GM21367 (cell line): ENCODE data around the gene EIF5A.
"Not testable (repeated sequence)": the region's sequence is repeated elsewhere in the genome, so short reads cannot be mapped to it uniquely, and the experiment has no call there.

Experiments
- ATAC-seq: cut with Tn5 transposase; IDR thresholded peaks from one replicate; pipeline ENCODE4 v1.9.1; 2021; ENCODE audit not compliant: unreplicated experiment

Gene EIF5A

GRCh38 chr17:7329374-7329996 lies 22.1 kb downstream of the EIF5A start:
- peak; percentile 45 for ATAC-seq

- ATAC-seq: peak; percentile 28
Observed at GRCh38 chr17:7329997-7330637, 22.7 kb downstream of the EIF5A start.

DNA sequence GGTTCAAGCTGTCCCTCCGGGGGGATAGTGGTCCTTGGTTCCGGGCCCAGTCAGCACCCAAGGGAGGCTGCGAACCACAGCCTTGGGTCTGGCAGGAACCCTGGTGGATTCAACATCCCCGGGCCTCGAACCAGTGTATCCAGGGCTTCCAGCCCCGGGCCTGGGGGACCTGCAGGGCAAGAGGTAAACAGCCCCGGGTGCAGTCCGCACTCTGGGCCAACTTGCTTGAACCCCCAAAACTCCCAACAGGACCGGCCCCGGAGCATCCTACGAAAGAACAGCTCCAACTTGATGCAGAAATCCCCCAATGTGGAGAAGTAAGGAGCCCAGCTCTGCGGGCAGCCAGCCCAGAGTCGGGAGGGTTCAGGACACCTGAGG lies 23.2 kb downstream of the EIF5A start:
- ATAC-seq: no peak

- no peak for ATAC-seq
Observed at GRCh38 chr17:7332111-7332510, 24.7 kb downstream of the EIF5A start.

GRCh38 chr17:7332600-7333069 lies 25.2 kb downstream of the EIF5A start:
- ATAC-seq: not testable (repeated sequence)

DNA sequence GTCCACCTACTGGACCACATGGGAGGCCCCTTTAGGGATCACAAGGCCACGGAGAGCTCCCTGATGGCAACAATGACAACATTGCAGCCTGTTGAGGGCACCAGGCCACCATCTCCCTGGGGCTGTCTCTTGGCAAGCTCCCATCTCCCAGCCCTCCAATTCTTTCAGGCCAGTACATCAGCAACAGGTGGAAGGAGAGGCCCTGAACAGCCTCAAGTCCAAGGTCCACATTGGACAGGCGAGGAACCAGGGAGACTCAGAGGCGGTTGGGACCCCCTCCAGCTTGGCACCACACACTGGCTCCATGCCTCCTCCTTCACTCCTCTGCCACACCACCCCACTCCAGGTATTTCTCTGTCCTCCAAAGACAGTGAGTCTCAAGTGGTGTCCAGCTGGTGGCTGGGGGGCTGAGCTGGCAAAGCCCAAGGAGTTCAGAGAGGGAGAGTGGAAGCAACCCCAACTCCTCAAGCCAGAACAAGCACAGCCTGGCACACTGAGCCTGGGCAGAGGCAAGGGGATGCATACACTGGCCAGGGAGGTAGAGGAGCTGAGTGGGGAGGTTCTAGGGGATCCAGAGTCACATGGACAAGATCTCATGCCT lies 27.6 kb downstream of the EIF5A start:
- no peak for ATAC-seq

DNA sequence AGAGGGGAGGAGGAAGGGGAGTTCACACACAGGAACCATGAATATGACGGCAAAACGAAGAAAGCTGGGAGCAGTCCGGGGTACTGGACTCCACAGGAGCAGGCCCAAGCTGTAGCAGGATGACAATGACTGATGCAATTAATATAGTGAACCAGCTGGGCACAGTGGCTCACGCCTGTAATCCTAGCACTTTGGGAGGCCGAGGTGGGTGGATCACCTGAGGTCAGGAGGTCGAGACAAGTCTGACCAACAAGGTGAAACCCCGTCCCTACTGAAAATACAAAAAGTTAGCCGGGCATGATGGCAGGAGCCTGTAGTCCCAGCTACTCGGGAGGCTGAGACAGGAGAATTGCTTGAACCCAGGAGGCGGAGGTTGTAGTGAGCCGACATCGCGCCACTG lies 28.3 kb downstream of the EIF5A start:
- ATAC-seq: not testable (repeated sequence)

- no peak for ATAC-seq
Observed at GRCh38 chr17:7336240-7337175, 29.1 kb downstream of the EIF5A start, which contains the start of gene ACAP1. Gene ACAP1 (plus strand): TSS chr17:7336529. CDS start chr17:7336735, 206 bp downstream.

GRCh38 chr17:7337600-7337999 lies 30.2 kb downstream of the EIF5A start:
- not testable (repeated sequence) for ATAC-seq

GRCh38 chr17:7340179-7340578 lies 32.8 kb downstream of the EIF5A start:
- no peak for ATAC-seq

GRCh38 chr17:7341842-7342241 lies 34.4 kb downstream of the EIF5A start:
- ATAC-seq: no peak

DNA sequence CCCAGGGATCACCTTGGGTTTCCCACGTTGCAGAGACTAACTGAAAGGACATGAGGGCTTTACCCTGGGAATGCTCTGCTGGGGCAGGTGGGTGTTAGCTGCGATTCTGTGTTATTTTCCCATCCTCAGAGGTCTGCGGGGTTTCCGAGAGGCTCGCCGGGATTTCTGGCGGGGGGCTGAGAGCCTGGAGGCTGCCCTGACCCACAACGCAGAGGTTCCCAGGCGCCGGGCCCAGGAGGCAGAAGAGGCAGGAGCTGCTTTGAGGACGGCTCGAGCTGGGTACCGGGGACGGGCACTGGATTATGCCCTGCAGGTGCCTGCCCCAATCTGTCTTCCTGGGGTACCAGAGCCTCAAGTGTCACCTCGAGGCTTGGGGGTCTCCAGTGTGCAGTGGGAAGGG lies 35.8 kb downstream of the EIF5A start:
- no peak for ATAC-seq

- ATAC-seq: no peak
Observed at GRCh38 chr17:7346761-7347614, 39.6 kb downstream of the EIF5A start.

GRCh38 chr17:7347630-7348477 lies 40.4 kb downstream of the EIF5A start:
- ATAC-seq: no peak

DNA sequence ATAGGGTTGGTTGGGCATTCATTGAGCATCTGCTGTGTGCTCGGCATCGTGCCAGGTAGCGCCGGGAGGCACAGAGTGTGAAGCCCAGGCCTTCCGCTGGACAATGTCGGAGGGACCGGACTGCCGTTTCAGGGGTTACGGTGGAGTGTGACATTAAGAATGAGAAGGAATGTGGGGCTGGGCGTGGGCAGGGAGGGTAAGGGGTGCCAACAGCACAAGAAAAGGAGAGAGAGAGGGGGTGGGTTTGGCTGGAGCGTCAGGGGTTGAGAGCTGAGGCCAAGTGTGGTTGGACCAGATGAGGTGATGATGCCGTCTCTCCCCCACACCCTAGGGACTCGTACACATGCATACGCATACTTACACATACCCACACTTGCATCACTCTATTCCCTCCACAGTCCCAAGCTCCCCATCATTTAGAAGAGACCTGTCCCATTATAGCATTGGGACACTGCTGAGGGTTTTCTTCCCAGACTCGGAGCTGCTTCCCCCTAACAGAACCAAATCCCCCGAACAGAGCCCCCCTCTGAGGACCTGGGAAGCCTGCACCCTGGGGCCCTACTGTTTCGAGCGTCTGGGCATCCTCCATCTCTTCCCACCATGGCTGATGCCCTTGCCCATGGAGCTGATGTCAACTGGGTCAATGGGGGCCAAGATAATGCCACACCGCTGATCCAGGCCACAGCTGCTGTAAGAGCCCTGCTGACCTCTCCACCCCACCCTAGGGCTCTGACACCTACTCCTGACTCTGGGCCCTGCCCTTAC lies 41.2 kb downstream of the EIF5A start:
- ATAC-seq: no peak

- ATAC-seq: peak; percentile 42
Observed at GRCh38 chr17:7351665-7352502, 44.5 kb downstream of the EIF5A start, which contains the start of gene KCTD11. Gene KCTD11 (plus strand): TSS chr17:7352162.

GRCh38 chr17:7352503-7352889 lies 45.1 kb downstream of the EIF5A start:
- ATAC-seq: no peak
